Ishikawa (cell line): Measurements from ENCODE around the gene SEMA6B.

Experiments
- CEBPB ChIP-seq: IDR thresholded peaks from 2 replicates; pipeline ENCODE4 v1.6.1; 2012
- CREB1 ChIP-seq: IDR thresholded peaks from 2 replicates; pipeline ENCODE4 v1.6.1; 2012; ENCODE audit warnings: low read depth
- EGR1 ChIP-seq: IDR thresholded peaks from 2 replicates; pipeline ENCODE4 v1.6.1; 2012
- EP300 ChIP-seq: IDR thresholded peaks from 2 replicates; pipeline ENCODE4 v1.6.1; 2012; ENCODE audit warnings: borderline replicate concordance
- FOXM1 ChIP-seq: IDR thresholded peaks from 2 replicates; pipeline ENCODE4 v1.6.1; 2012; ENCODE audit warnings: low read depth, borderline replicate concordance
- NFIC ChIP-seq: IDR thresholded peaks from 2 replicates; pipeline ENCODE4 v1.6.1; 2012
- RAD21 ChIP-seq: IDR thresholded peaks from 2 replicates; pipeline ENCODE4 v1.6.1; 2012; ENCODE audit warnings: low read depth
- REST ChIP-seq: IDR thresholded peaks from 2 replicates; pipeline ENCODE4 v1.6.1; 2012; ENCODE audit warnings: low read depth, mild to moderate bottlenecking
- TAF1 ChIP-seq: IDR thresholded peaks from 2 replicates; pipeline ENCODE4 v1.6.1; 2012; ENCODE audit warnings: low read depth, mild to moderate bottlenecking
- TCF12 ChIP-seq: IDR thresholded peaks from 2 replicates; pipeline ENCODE4 v1.6.1; 2012; ENCODE audit warnings: low read depth
- TEAD4 ChIP-seq: IDR thresholded peaks from 2 replicates; pipeline ENCODE4 v1.6.1; 2012
- USF1 ChIP-seq: IDR thresholded peaks from 2 replicates; pipeline ENCODE4 v1.6.1; 2012
- YY1 ChIP-seq: IDR thresholded peaks from 2 replicates; pipeline ENCODE4 v1.6.1; 2012; ENCODE audit warnings: low read depth
- ZBTB7A ChIP-seq: IDR thresholded peaks from 2 replicates; pipeline ENCODE4 v1.6.1; 2012; ENCODE audit warnings: low read depth
- TF ChIP-seq, protein P1 (sequence below): IDR thresholded peaks from 2 replicates; pipeline ENCODE4 v1.6.1; 2012

The SEMA6B gene

GRCh38 chr19:4504297-4504701, 55.2 kb downstream of the SEMA6B start:
- TF ChIP-seq USF1 (no peak), REST (no peak), TAF1 (no peak), ZBTB7A (no peak), CREB1 (no peak), YY1 (no peak), RAD21 (no peak), TCF12 (no peak), NFIC (no peak), CEBPB (no peak)
- TF ChIP-seq, protein P1, sequence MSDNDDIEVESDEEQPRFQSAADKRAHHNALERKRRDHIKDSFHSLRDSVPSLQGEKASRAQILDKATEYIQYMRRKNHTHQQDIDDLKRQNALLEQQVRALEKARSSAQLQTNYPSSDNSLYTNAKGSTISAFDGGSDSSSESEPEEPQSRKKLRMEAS, result no peak

GRCh38 chr19:4503825-4504170, 55.7 kb downstream of the SEMA6B start:
- TF ChIP-seq CREB1 (no peak), TAF1 (no peak), TEAD4 (no peak), RAD21 (no peak), EGR1 (no peak), EP300 (no peak)

DNA sequence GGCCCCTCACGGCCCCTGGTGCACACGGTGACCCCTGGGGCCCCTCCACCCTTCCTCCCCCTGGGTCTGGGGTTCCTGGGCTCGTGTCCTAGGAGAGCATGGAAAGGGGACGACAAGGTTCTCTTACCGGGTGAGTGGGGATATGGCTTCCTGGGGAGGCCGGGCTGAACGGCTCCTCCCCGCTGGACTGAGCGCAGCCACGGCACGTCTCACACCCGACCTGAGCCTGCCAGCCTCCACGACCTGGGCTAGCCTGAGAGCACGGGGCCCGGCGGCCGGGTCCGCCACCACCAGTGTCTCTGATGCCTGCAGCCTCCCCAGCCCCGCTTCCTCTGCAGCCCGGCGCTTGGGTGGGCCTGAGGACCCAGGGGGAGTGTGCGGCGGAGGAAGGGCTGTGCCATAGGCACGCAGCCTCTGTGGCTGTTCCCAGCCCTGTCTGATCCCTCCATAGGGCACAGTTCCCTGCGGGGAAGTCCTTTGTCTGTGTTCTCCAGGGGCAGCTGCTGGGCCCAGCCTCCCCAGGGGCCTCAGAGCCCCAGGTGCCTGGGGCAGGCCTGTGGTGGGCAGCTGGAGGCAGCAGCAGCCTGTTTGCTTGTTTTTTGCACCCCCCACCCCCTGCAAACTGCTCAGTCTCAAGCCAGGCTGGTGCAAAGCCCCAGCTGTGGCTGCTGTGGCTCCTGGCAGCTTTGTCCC, 56.2 kb downstream of the SEMA6B start:
- TF ChIP-seq TAF1 (no peak), CREB1 (no peak), RAD21 (no peak), CEBPB (no peak), TCF12 (no peak), ZBTB7A (no peak), NFIC (no peak), TEAD4 (no peak), USF1 (no peak), EP300 (no peak), EGR1 (no peak), YY1 (no peak), FOXM1 (no peak), REST (no peak)
- TF ChIP-seq, protein P1, result no peak

- no peak for TF ChIP-seq TEAD4
- no peak for TF ChIP-seq REST
- TF ChIP-seq, protein P1, result no peak
- TF ChIP-seq EP300, result no peak
Measured at GRCh38 chr19:4502282-4503131, 57.0 kb downstream of the SEMA6B start.
